HFF-Myc (cell line): Measurements from ENCODE around the gene SLC35F1.

Experiments
- DNase-seq: peaks from one replicate; pipeline ENCODE4 v3.0.0-alpha.2; 2011; ENCODE audit warnings: low read depth; ENCODE audit errors: extremely low read depth
- H3K4me3 ChIP-seq: replicated peaks from 2 replicates; pipeline ENCODE4 v1.5.1; 2011; ENCODE audit warnings: low read depth, mild to moderate bottlenecking, control low read depth, low read length
- CTCF ChIP-seq: IDR thresholded peaks from 2 replicates; pipeline ENCODE4 v1.5.1; 2012; ENCODE audit warnings: mild to moderate bottlenecking, low read depth, low read length, control low read depth; ENCODE audit errors: missing control alignments

SLC35F1 gene

GRCh38 chr6:118080547-118080946, 173.5 kb downstream of the SLC35F1 start:
- no peak overlapping the region for H3K4me3 ChIP-seq
- no peak for DNase-seq
- TF ChIP-seq CTCF = no peak

GRCh38 chr6:118083711-118084110, 176.6 kb downstream of the SLC35F1 start:
- TF ChIP-seq CTCF = no peak
- H3K4me3 ChIP-seq = no peak overlapping the region
- DNase-seq = no peak

- no peak for TF ChIP-seq CTCF
- no peak overlapping the region for H3K4me3 ChIP-seq
- DNase-seq = no peak
Measured at GRCh38 chr6:118085665-118086064, 178.6 kb downstream of the SLC35F1 start.

- no peak for TF ChIP-seq CTCF
- DNase-seq = no peak
- H3K4me3 ChIP-seq = no peak overlapping the region
Measured at GRCh38 chr6:118086159-118086558, 179.1 kb downstream of the SLC35F1 start.

GRCh38 chr6:118092086-118092485, 185.0 kb downstream of the SLC35F1 start:
- H3K4me3 ChIP-seq = no peak overlapping the region
- TF ChIP-seq CTCF = no peak
- no peak for DNase-seq

- no peak for TF ChIP-seq CTCF
- no peak overlapping the region for H3K4me3 ChIP-seq
- DNase-seq = no peak
Measured at GRCh38 chr6:118097576-118097975, 190.5 kb downstream of the SLC35F1 start.

- no peak overlapping the region for H3K4me3 ChIP-seq
- DNase-seq = no peak
- TF ChIP-seq CTCF = no peak
Measured at GRCh38 chr6:118100717-118101116, 193.7 kb downstream of the SLC35F1 start.
